Activated CD4-positive, alpha-beta memory T cell treated with anti-CD3 and anti-CD28 coated beads for 36 hours (primary cell): ENCODE data around the gene KDM6B. TPM values are rescaled to one million over a fixed set of nuclear protein-coding genes. Genes with fewer than 3 reads are reported as not detected.
A peak's percentile ranks its signal among the peaks of the same experiment; 100 is the strongest.

Experiments used
- CTCF ChIA-PET: fragments of 350-600 bp; sonication (Branson Sonifier 250); formaldehyde crosslinking; loops from one replicate; lab custom pipeline; 2021; ENCODE audit warnings: antibody characterized with exemption, inconsistent platforms; lab: Charles Lee
- POLR2A ChIA-PET: fragments of 350-600 bp; sonication (Branson Sonifier 250); formaldehyde crosslinking; loops from one replicate; lab custom pipeline; 2021; ENCODE audit warnings: antibody characterized with exemption; lab: Charles Lee
- DNase-seq: peaks from one replicate; pipeline ENCODE4 v3.0.0-alpha.2; 2020
- H3K27ac Mint-ChIP-seq: one replicate; pipeline ENCODE4 v1.8.0; 2021; ENCODE audit warnings: mixed read lengths
- H3K27me3 Mint-ChIP-seq: one replicate; pipeline ENCODE4 v1.8.0; 2021; ENCODE audit warnings: mixed read lengths
- H3K36me3 Mint-ChIP-seq: one replicate; pipeline ENCODE4 v1.8.0; 2021; ENCODE audit warnings: mixed read lengths
- H3K4me1 Mint-ChIP-seq: one replicate; pipeline ENCODE4 v1.8.0; 2021; ENCODE audit warnings: low read depth, mixed read lengths
- H3K4me3 Mint-ChIP-seq: one replicate; pipeline ENCODE4 v1.8.0; 2021; ENCODE audit warnings: mild to moderate bottlenecking, mixed read lengths
- H3K9me3 Mint-ChIP-seq: one replicate; pipeline ENCODE4 v1.8.0; 2021; ENCODE audit warnings: mixed read lengths
- intact Hi-C: fragments of 100-400 bp; cut with micrococcal nuclease; formaldehyde crosslinking; loops from one replicate; pipeline ENCODE4 v1.15.1; 2023
- total RNA-seq, 2 experiments: library from RNA; stranded (reverse); gene quantifications; one replicate each; pipeline ENCODE4 v1.2.3, GENCODE V29; 2021

Gene KDM6B
- total RNA-seq, 2 experiments from 2014 or later, result 44.1 to 49.6 TPM

GRCh38 chr17:7842380-7843256, 8.6 kb downstream of the KDM6B start:
- Mint-ChIP-seq H3K27ac (peak overlapping the region; percentile 95), H3K4me3 (peak overlapping the region; percentile 85), H3K4me1 (peaks cover 52% of the 10 kb centered on the region), H3K36me3 (peaks cover 15% of the 10 kb centered on the region), H3K27me3 (no peaks in the 10 kb centered on the region), H3K9me3 (no peaks in the 10 kb centered on the region)
- intact Hi-C loops, result loop anchor here (1.0 to 5.0 kb wide), 9 partner anchors 9 to 600 kb away; partner anchors contain the start of genes CTC1, EIF5A, FXR2 and GABARAP
- ChIA-PET CTCF (interaction anchor here (1.0 to 5.4 kb wide), 4 partner anchors 8 to 156 kb away, joined by 5 to 70 read pairs (median 9); partner anchors contain the start of genes CYB5D1, KDM6B, NAA38 and TP53), POLR2A (interaction anchor here (0.7 to 3.0 kb wide), 13 partner anchors 8 to 406 kb away, joined by 3 to 13 read pairs (median 4); partner anchors contain the start of genes CYB5D1, KDM6B, NAA38 and TP53)
- DNase-seq, result peak; percentile 97

GRCh38 chr17:7843257-7843535, 9.2 kb downstream of the KDM6B start:
- peak; percentile 69 for DNase-seq
- Mint-ChIP-seq H3K27me3 (no peaks in the 10 kb centered on the region), H3K4me1 (peaks cover 49% of the 10 kb centered on the region), H3K27ac (peak overlapping the region; percentile 95), H3K4me3 (peak overlapping the region; percentile 85), H3K9me3 (no peaks in the 10 kb centered on the region), H3K36me3 (peaks cover 16% of the 10 kb centered on the region)
- POLR2A ChIA-PET, result interaction anchor here (1.1 to 3.0 kb wide), 6 partner anchors 9 to 156 kb away, joined by 3 to 13 read pairs (median 8); partner anchors contain the start of genes CYB5D1, KDM6B, NAA38 and TP53
- intact Hi-C loops, result loop anchor here (1.0 to 5.0 kb wide), 7 partner anchors 229 to 601 kb away; partner anchors contain the start of genes CTC1, EIF5A, FXR2 and GABARAP
- CTCF ChIA-PET, result interaction anchor here (2.4 to 5.4 kb wide), 2 partner anchors 8 to 14 kb away, joined by 11 to 70 read pairs; partner anchors contain the start of genes CYB5D1, KDM6B and NAA38

- intact Hi-C loops, result loop anchor here (1.0 to 5.0 kb wide), 9 partner anchors 8 to 601 kb away; partner anchors contain the start of genes CTC1, EIF5A, FXR2 and GABARAP
- Mint-ChIP-seq H3K4me1 (peaks cover 48% of the 10 kb centered on the region), H3K27ac (peak overlapping the region; percentile 95), H3K9me3 (no peaks in the 10 kb centered on the region), H3K4me3 (peak overlapping the region; percentile 85), H3K27me3 (no peaks in the 10 kb centered on the region), H3K36me3 (peaks cover 17% of the 10 kb centered on the region)
- DNase-seq, result peak; percentile 90
- ChIA-PET CTCF (interaction anchor here (2.4 to 5.4 kb wide), 2 partner anchors 9 to 14 kb away, joined by 11 to 70 read pairs; partner anchors contain the start of genes CYB5D1, KDM6B and NAA38), POLR2A (interaction anchor here (1.1 to 3.0 kb wide), 6 partner anchors 9 to 157 kb away, joined by 3 to 13 read pairs (median 8); partner anchors contain the start of genes CYB5D1, KDM6B, NAA38 and TP53)
Observed at GRCh38 chr17:7843536-7844291, 9.7 kb downstream of the KDM6B start.

- Mint-ChIP-seq H3K4me3 (peak overlapping the region; percentile 85), H3K9me3 (no peaks in the 10 kb centered on the region), H3K4me1 (peaks cover 45% of the 10 kb centered on the region), H3K27me3 (no peaks in the 10 kb centered on the region), H3K27ac (peak overlapping the region; percentile 95), H3K36me3 (peaks cover 21% of the 10 kb centered on the region)
- intact Hi-C loops, result loop anchor here (1.0 to 5.0 kb wide), 8 partner anchors 9 to 602 kb away; partner anchors contain the start of genes CTC1, EIF5A, GABARAP and HES7
- ChIA-PET POLR2A (interaction anchor here (0.9 to 3.0 kb wide), 6 partner anchors 7 to 329 kb away, joined by 4 to 24 read pairs (median 10); partner anchors contain the start of genes KDM6B, NAA38 and TP53), CTCF (interaction anchor here (0.6 to 5.4 kb wide), 11 partner anchors 10 to 216 kb away, joined by 3 to 70 read pairs (median 4); partner anchors contain the start of genes KDM6B, NAA38, RNF227 and TP53)
- peak; percentile 92 for DNase-seq
Observed at GRCh38 chr17:7844292-7845154, 10.5 kb downstream of the KDM6B start.

- H3K4me1 Mint-ChIP-seq, result peaks cover 45% of the 10 kb centered on the region
- CTCF ChIA-PET, result interaction anchor here (0.7 to 5.4 kb wide), 10 partner anchors 10 to 212 kb away, joined by 3 to 70 read pairs (median 4); partner anchors contain the start of genes KDM6B, NAA38, RNF227 and TP53
- H3K9me3 Mint-ChIP-seq, result no peaks in the 10 kb centered on the region
- peak overlapping the region; percentile 69 for H3K27ac Mint-ChIP-seq
- intact Hi-C loops, result no loop called here
- H3K27me3 Mint-ChIP-seq, result no peaks in the 10 kb centered on the region
- peak overlapping the region; percentile 85 for H3K4me3 Mint-ChIP-seq
- peaks cover 28% of the 10 kb centered on the region for H3K36me3 Mint-ChIP-seq
- no peak for DNase-seq
- POLR2A ChIA-PET, result interaction anchor here (0.9 to 3.0 kb wide), 6 partner anchors 8 to 328 kb away, joined by 4 to 24 read pairs (median 10); partner anchors contain the start of genes KDM6B, NAA38 and TP53
Observed at GRCh38 chr17:7845359-7846062, 11.5 kb downstream of the KDM6B start.

- H3K27ac Mint-ChIP-seq, result peak overlapping the region; percentile 45
Observed at GRCh38 chr17:7846063-7846735, 12.2 kb downstream of the KDM6B start.

GRCh38 chr17:7846765-7847661, 13.0 kb downstream of the KDM6B start:
- peak overlapping the region; percentile 35 for H3K4me3 Mint-ChIP-seq
- H3K27me3 Mint-ChIP-seq, result no peaks in the 10 kb centered on the region
- intact Hi-C loops, result no loop called here
- H3K9me3 Mint-ChIP-seq, result no peaks in the 10 kb centered on the region
- peaks cover 48% of the 10 kb centered on the region for H3K4me1 Mint-ChIP-seq
- H3K27ac Mint-ChIP-seq, result peak overlapping the region; percentile 67
- DNase-seq, result no peak
- ChIA-PET CTCF (interaction anchor here (1.1 to 5.4 kb wide), 2 partner anchors 10 to 12 kb away, joined by 3 to 70 read pairs; partner anchors contain the start of genes KDM6B and NAA38), POLR2A (no interaction called here)
- peaks cover 41% of the 10 kb centered on the region for H3K36me3 Mint-ChIP-seq

More at GRCh38 chr17:7846063-7846735, 12.2 kb downstream of the KDM6B start:
- intact Hi-C loops, result no loop called here
- Mint-ChIP-seq H3K4me1 (peaks cover 45% of the 10 kb centered on the region), H3K36me3 (peaks cover 33% of the 10 kb centered on the region), H3K27me3 (no peaks in the 10 kb centered on the region), H3K4me3 (peak overlapping the region; percentile 85), H3K9me3 (no peaks in the 10 kb centered on the region)
- ChIA-PET CTCF (interaction anchor here (1.1 to 5.4 kb wide), 3 partner anchors 11 to 23 kb away, joined by 3 to 70 read pairs (median 5); partner anchors contain the start of genes KDM6B and NAA38), POLR2A (interaction anchor here (1.5 to 1.9 kb wide), 2 partner anchors 9 to 10 kb away, joined by 4 to 20 read pairs; partner anchors contain the start of gene NAA38)
- DNase-seq, result no peak

GRCh38 chr17:7848131-7848579, 14.1 kb downstream of the KDM6B start:
- DNase-seq, result no peak
- intact Hi-C loops, result no loop called here
- Mint-ChIP-seq H3K27me3 (no peaks in the 10 kb centered on the region), H3K9me3 (no peaks in the 10 kb centered on the region), H3K4me1 (peaks cover 54% of the 10 kb centered on the region), H3K36me3 (peaks cover 47% of the 10 kb centered on the region), H3K27ac (no peak overlapping the region), H3K4me3 (no peak overlapping the region)
- ChIA-PET POLR2A (no interaction called here), CTCF (no interaction called here)

- peaks cover 55% of the 10 kb centered on the region for H3K4me1 Mint-ChIP-seq
- H3K27ac Mint-ChIP-seq, result no peak overlapping the region
- H3K9me3 Mint-ChIP-seq, result no peaks in the 10 kb centered on the region
- ChIA-PET POLR2A (interaction anchor here (1.2 kb wide), 1 partner anchor 8 kb away, joined by 3 read pairs; no protein-coding TSS in a partner anchor), CTCF (interaction anchor here (3.2 kb wide), 1 partner anchor 15 kb away, joined by 49 read pairs; the partner anchor contains the start of gene KDM6B)
- peaks cover 47% of the 10 kb centered on the region for H3K36me3 Mint-ChIP-seq
- intact Hi-C loops, result no loop called here
- DNase-seq, result no peak
- H3K4me3 Mint-ChIP-seq, result no peak overlapping the region
- no peaks in the 10 kb centered on the region for H3K27me3 Mint-ChIP-seq
Observed at GRCh38 chr17:7848739-7849129, 14.7 kb downstream of the KDM6B start.
